PFSK-1 (cell line): ENCODE measurements around the gene MAP2K6.

Experiments used
- FOXP2 ChIP-seq: optimal IDR thresholded peaks from 2 replicates; pipeline ENCODE3; 2011; ENCODE audit warnings: borderline replicate concordance, control low read depth, inconsistent platforms; ENCODE audit not compliant: insufficient read depth; ENCODE audit errors: extremely low read length, extremely low read depth
- POLR2AphosphoS5 ChIP-seq: IDR thresholded peaks from 2 replicates; pipeline ENCODE4 v1.6.1; 2012; ENCODE audit warnings: low read depth, mild to moderate bottlenecking, control low read depth, low read length, moderate library complexity
- REST ChIP-seq, 2 experiments: IDR thresholded peaks; 2 replicates each; pipeline versions ENCODE4 v1.6.1 to v1.8.0; 2011 to 2012; ENCODE audit warnings: low read depth in 2 of 2, low read length in 2 of 2, control low read depth in 1 of 2, inconsistent platforms in 1 of 2, mild to moderate bottlenecking in 1 of 2, moderate library complexity in 1 of 2; ENCODE audit not compliant: insufficient read depth in 1 of 2
- SIN3A ChIP-seq: IDR thresholded peaks from 2 replicates; pipeline ENCODE4 v1.6.1; 2012; ENCODE audit warnings: mild to moderate bottlenecking, low read length, moderate library complexity, borderline replicate concordance; ENCODE audit not compliant: insufficient read depth
- TAF1 ChIP-seq: IDR thresholded peaks from 2 replicates; pipeline ENCODE4 v1.6.1; 2012; ENCODE audit warnings: low read length, control low read depth, borderline replicate concordance; ENCODE audit not compliant: insufficient read depth

The MAP2K6 gene

GRCh38 chr17:69473841-69474831, 59.6 kb downstream of the MAP2K6 start:
- TF ChIP-seq REST (IDR thresholded peaks at IDR 0.05; ENCODE audit: insufficient read depth in 1 of 2, low read depth in 2 of 2, low read length in 2 of 2): no peak
- TF ChIP-seq FOXP2: no peak
- TF ChIP-seq SIN3A: no peak
- TF ChIP-seq TAF1: no peak
- TF ChIP-seq POLR2AphosphoS5: no peak

- no peak for TF ChIP-seq POLR2AphosphoS5
- TF ChIP-seq SIN3A: no peak
- no peak for TF ChIP-seq REST (IDR thresholded peaks at IDR 0.05; ENCODE audit: insufficient read depth in 1 of 2, low read depth in 2 of 2, low read length in 2 of 2)
- TF ChIP-seq TAF1: no peak
- no peak for TF ChIP-seq FOXP2
Measured at GRCh38 chr17:69477204-69477902, 62.9 kb downstream of the MAP2K6 start.

GRCh38 chr17:69477903-69478266, 63.4 kb downstream of the MAP2K6 start:
- TF ChIP-seq POLR2AphosphoS5 (no peak), FOXP2 (no peak), REST (IDR thresholded peaks at IDR 0.05; ENCODE audit: insufficient read depth in 1 of 2, low read depth in 2 of 2, low read length in 2 of 2) (no peak), TAF1 (no peak)

GRCh38 chr17:69478916-69479315, 64.4 kb downstream of the MAP2K6 start:
- no peak for TF ChIP-seq REST (IDR thresholded peaks at IDR 0.05; ENCODE audit: insufficient read depth in 1 of 2, low read depth in 2 of 2, low read length in 2 of 2)
- TF ChIP-seq SIN3A: no peak
- no peak for TF ChIP-seq FOXP2
- no peak for TF ChIP-seq TAF1
- TF ChIP-seq POLR2AphosphoS5: no peak
